ENCODE data around the gene ILKAP. TPM values are rescaled to one million over a fixed set of nuclear protein-coding genes. Genes with fewer than 3 reads are reported as not detected.

ILKAP gene
- total and polyA plus RNA-seq, 2 of the 4 experiments (the other 2 are of a cell fraction) = 13.3 to 44.2 TPM

DNA sequence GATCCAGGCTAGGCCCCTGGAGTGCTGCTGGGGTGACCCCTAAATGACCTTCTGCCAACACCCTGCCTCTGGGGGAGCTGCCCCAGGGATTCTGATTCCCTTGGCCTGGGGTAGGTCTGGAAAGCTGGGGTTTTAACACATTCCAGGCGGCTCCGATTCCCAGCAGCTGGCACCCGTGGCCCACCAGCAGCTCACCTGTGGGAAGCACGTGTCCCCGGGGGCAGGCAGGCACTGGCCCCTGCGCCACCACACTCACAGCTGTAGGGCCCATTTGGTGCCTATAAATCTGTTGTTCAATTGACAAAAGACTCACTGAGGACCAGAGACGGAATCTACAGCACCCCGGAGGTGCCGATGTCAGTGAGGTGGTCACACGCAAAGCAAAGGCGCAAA is 69.1 kb downstream of the ILKAP start:
- no peak overlapping the region for H2AK9ac ChIP-seq (replicated peaks; ENCODE audit: low read depth, low read length, poor library complexity)
- POLR2A ChIA-PET (ENCODE audit: unreplicated experiment) = no interaction called here

More for the DNA sequence above, 69.1 kb downstream of the ILKAP start:
- Histone ChIP-seq H3K18ac (ENCODE audit: low read depth, low read length) (no peak overlapping the region), H2BK15ac (ENCODE audit: low read depth, low read length) (no peak overlapping the region), H3K14ac (replicated peaks; ENCODE audit: low read depth, low read length) (no peak overlapping the region), H3K27me3 (ENCODE audit: control insufficient read depth, insufficient read depth, low read length) (no peaks in the 10 kb centered on the region), H3K9me3 (ENCODE audit: control insufficient read depth, insufficient read depth, low read length) (no peaks in the 10 kb centered on the region), H4K5ac (ENCODE audit: low read depth, low read length) (no peak overlapping the region), H3K9me1 (ENCODE audit: insufficient read depth, low read length) (0 out of 2 replicates have a peak, but pooled peaks cover 5% of the 10 kb centered on the region), H2BK120ac (ENCODE audit: low read depth, low read length) (no peak overlapping the region), H2BK5ac (ENCODE audit: low read depth, low read length, poor library complexity, severe bottlenecking) (no peak overlapping the region), H3K9ac (ENCODE audit: low read depth, low read length) (no peak overlapping the region), H4K91ac (ENCODE audit: insufficient read depth, low read depth, low read length) (no peak overlapping the region), H3K4me3 (ENCODE audit: insufficient read depth, low read depth, low read length) (no peak overlapping the region), H3K27ac (ENCODE audit: insufficient read depth, low read length) (no peak overlapping the region), H3K56ac (ENCODE audit: extremely low read depth, insufficient read depth, low read length) (no peak overlapping the region), H2BK20ac (ENCODE audit: low read depth, low read length) (no peak overlapping the region), H2AFZ (replicated peaks; ENCODE audit: low read length, poor library complexity) (no peak overlapping the region), H3K79me1 (ENCODE audit: low read depth in 1 of 2, low read length in 2 of 2) (no peaks in the 10 kb centered on the region), H3K4me1 (ENCODE audit: control insufficient read depth, insufficient read depth, low read length) (peaks cover 7% of the 10 kb centered on the region), H4K8ac (ENCODE audit: low read depth in 2 of 2, low read length in 2 of 2) (no peak overlapping the region), H2AK5ac (ENCODE audit: low read depth, low read length) (no peak overlapping the region), H3K4ac (ENCODE audit: low read depth, low read length) (no peak overlapping the region), H4K20me1 (ENCODE audit: insufficient read depth, low read length) (no peaks in the 10 kb centered on the region), H3K36me3 (ENCODE audit: control insufficient read depth, insufficient read depth, low read length) (no peaks in the 10 kb centered on the region), H3K23ac (ENCODE audit: low read depth, low read length) (no peak overlapping the region), H3K4me2 (ENCODE audit: low read depth, low read length) (no peak overlapping the region)
- TF ChIP-seq MAFK (IDR thresholded peaks at IDR 0.05; ENCODE audit: low read depth, low read length) = no peak
- TF ChIP-seq, protein P1, sequence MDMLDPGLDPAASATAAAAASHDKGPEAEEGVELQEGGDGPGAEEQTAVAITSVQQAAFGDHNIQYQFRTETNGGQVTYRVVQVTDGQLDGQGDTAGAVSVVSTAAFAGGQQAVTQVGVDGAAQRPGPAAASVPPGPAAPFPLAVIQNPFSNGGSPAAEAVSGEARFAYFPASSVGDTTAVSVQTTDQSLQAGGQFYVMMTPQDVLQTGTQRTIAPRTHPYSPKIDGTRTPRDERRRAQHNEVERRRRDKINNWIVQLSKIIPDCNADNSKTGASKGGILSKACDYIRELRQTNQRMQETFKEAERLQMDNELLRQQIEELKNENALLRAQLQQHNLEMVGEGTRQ (IDR thresholded peaks at IDR 0.05; ENCODE audit: low read depth, low read length) = no peak
- TF ChIP-seq RCOR1 (IDR thresholded peaks at IDR 0.05; ENCODE audit: insufficient replicate concordance, low read length) = no peak
- TF ChIP-seq, protein P2, sequence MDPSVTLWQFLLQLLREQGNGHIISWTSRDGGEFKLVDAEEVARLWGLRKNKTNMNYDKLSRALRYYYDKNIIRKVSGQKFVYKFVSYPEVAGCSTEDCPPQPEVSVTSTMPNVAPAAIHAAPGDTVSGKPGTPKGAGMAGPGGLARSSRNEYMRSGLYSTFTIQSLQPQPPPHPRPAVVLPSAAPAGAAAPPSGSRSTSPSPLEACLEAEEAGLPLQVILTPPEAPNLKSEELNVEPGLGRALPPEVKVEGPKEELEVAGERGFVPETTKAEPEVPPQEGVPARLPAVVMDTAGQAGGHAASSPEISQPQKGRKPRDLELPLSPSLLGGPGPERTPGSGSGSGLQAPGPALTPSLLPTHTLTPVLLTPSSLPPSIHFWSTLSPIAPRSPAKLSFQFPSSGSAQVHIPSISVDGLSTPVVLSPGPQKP (IDR thresholded peaks at IDR 0.05; ENCODE audit: borderline replicate concordance, low read depth, low read length) = no peak
- TF ChIP-seq RFX5 (IDR thresholded peaks at IDR 0.05; ENCODE audit: low read depth, low read length) = no peak
- no peak for TF ChIP-seq RAD21 (IDR thresholded peaks at IDR 0.05; ENCODE audit: low read length)
- TF ChIP-seq POLR2A (IDR thresholded peaks at IDR 0.05; ENCODE audit: low read depth, low read length) = no peak
- TF ChIP-seq SMC3 (IDR thresholded peaks at IDR 0.05; ENCODE audit: low read depth, low read length) = no peak
- TF ChIP-seq, protein P3, sequence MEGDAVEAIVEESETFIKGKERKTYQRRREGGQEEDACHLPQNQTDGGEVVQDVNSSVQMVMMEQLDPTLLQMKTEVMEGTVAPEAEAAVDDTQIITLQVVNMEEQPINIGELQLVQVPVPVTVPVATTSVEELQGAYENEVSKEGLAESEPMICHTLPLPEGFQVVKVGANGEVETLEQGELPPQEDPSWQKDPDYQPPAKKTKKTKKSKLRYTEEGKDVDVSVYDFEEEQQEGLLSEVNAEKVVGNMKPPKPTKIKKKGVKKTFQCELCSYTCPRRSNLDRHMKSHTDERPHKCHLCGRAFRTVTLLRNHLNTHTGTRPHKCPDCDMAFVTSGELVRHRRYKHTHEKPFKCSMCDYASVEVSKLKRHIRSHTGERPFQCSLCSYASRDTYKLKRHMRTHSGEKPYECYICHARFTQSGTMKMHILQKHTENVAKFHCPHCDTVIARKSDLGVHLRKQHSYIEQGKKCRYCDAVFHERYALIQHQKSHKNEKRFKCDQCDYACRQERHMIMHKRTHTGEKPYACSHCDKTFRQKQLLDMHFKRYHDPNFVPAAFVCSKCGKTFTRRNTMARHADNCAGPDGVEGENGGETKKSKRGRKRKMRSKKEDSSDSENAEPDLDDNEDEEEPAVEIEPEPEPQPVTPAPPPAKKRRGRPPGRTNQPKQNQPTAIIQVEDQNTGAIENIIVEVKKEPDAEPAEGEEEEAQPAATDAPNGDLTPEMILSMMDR (conservative IDR thresholded peaks at IDR 0.05; ENCODE audit: low read depth, low read length) = no peak
- no peak for TF ChIP-seq FOS (IDR thresholded peaks at IDR 0.05; ENCODE audit: low read depth, low read length)
- CTCF ChIA-PET = no interaction called here
- in situ Hi-C loops (cut with MboI; ENCODE audit: low sequenced_read_pairs) = no loop called here
- no TSS peak for BruUV-seq (replicated peaks)
- intact Hi-C loops (cut with micrococcal nuclease) = no loop called here
- no peak for DNase-seq
- 93% methylated on average over 5 of the region's 11 CpGs; no CpG with 5 or more reads in 1 of the 2 experiments for WGBS, 2 experiments (ENCODE audit: extremely low coverage in 2 of 2, insufficient read length in 1 of 2)
- no peak for ATAC-seq (ENCODE audit: low read depth)
- dilution Hi-C loops (cut with HindIII; ENCODE audit: low sequenced_read_pairs, unreplicated experiment) = no loop called here
